Transverse colon (tissue), 4 donors: ENCODE data around the gene ANKRD44. TPM values are rescaled to one million over a fixed set of nuclear protein-coding genes. Genes with fewer than 3 reads are reported as not detected.

Source experiments
- DNase-seq: peaks from one replicate; pipeline ENCODE4 v3.0.0-alpha.2; 2019
- H3K27ac ChIP-seq, 4 donors: fragments of 200-600 bp; sonication (generic); 2 replicates each; pipeline ENCODE4 v1.5.1; 2016 to 2018; ENCODE audit warnings: inconsistent platforms in 4 of 4
- H3K27me3 ChIP-seq: fragments of 200-600 bp; sonication (generic); 2 replicates; pipeline ENCODE4 v1.5.1; 2017; ENCODE audit warnings: inconsistent platforms
- H3K36me3 ChIP-seq, 4 donors: fragments of 200-600 bp; sonication (generic); 2 replicates each; pipeline ENCODE4 v1.5.1; 2017 to 2019; ENCODE audit warnings: inconsistent platforms in 4 of 4
- H3K4me1 ChIP-seq, 4 donors: fragments of 200-600 bp; sonication (generic); 2 replicates each; pipeline ENCODE4 v1.5.1; 2017 to 2020; ENCODE audit warnings: inconsistent platforms in 4 of 4
- H3K4me3 ChIP-seq, 4 donors: fragments of 200-600 bp; sonication (generic); 1 replicate in 1 of 4; 2 replicates in 3 of 4; pipeline versions ENCODE4 v1.5.1 to v1.6.1; 2017 to 2019; ENCODE audit warnings: inconsistent platforms in 4 of 4
- H3K9me3 ChIP-seq, 2 donors: fragments of 200-600 bp; sonication (generic); 2 replicates each; pipeline ENCODE4 v1.5.1; 2017 to 2019; ENCODE audit warnings: inconsistent platforms in 2 of 2
- EP300 ChIP-seq: sonication (generic); formaldehyde crosslinking; IDR thresholded peaks from one replicate; pipeline ENCODE4 v1.6.1; 2017; ENCODE audit warnings: antibody characterized with exemption, low read depth
- POLR2A ChIP-seq: fragments of 450-650 bp; IDR thresholded peaks from one replicate; pipeline ENCODE4 v1.6.1; 2016; ENCODE audit warnings: antibody characterized with exemption, mild to moderate bottlenecking, moderate library complexity
- POLR2AphosphoS5 ChIP-seq, 3 donors: sonication (generic); formaldehyde crosslinking; IDR thresholded peaks; one replicate each; pipeline ENCODE4 v1.6.1; 2016; ENCODE audit warnings: antibody characterized with exemption in 3 of 3
- WGBS, 2 donors: methylation state at CpG; one replicate each; pipeline ENCODE4 v1.1.5; 2018; ENCODE audit warnings: low coverage in 1 of 2; 5-methylcytosine and 5-hydroxymethylcytosine counted together
- in situ Hi-C, 4 donors: fragments of 200-750 bp; cut with MboI; loops; one replicate each; pipeline versions ENCODE4 v1.15.0 to v1.15.1; 2017; ENCODE audit warnings: low sequenced_read_pairs in 3 of 4, low pct_ligation_motif_present in 1 of 4, low pct_unique_long_range_greater_than_20kb in 1 of 4
- intact Hi-C: fragments of 100-400 bp; cut with DNase I; formaldehyde crosslinking; loops from one replicate; pipeline ENCODE4 v1.15.1; 2023; ENCODE audit warnings: low total_unique reads
- total RNA-seq, 4 donors: library from RNA; depleted of rRNA; stranded (reverse); fragments of >200 nt; gene quantifications; one replicate each; pipeline ENCODE4 v1.1.0, GENCODE V29; 2016
- TF ChIP-seq, protein P1 (sequence below), 5 experiments: fragments of 200-600 bp in 3 of 5; fragments of 450-650 bp in 2 of 5; sonication (generic) in 3 of 5; IDR thresholded peaks; 1 replicate in 2 of 5; 2 replicates in 3 of 5; pipeline ENCODE4 v1.5.1; 2016 to 2017; ENCODE audit warnings: antibody characterized with exemption in 5 of 5, inconsistent platforms in 3 of 5, mild to moderate bottlenecking in 2 of 5, moderate library complexity in 1 of 5

ANKRD44 gene
- total RNA-seq, 4 donors from 2014 or later: 13.9 to 46.8 (median 27.5) TPM

DNA sequence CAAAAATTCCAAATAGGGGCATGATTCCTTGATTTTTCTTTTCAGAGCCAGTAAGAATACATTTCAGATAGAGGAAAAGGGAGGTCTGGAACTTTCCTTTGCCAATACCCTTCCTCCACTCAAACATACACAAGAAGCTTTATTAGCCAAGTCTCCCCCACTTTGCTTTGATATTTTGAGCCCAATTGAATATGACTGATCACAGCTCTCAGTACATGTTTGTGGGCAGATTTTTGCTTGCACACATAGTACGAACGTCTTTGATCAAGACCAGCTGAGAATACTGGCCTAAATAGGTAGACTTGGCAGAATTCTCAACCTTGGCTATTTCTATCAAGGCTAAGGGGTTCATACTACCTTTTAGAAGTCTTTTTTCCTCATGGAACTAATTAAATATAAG, 235.3 kb downstream of the ANKRD44 start:
- in situ Hi-C loops: no loop called here
- TF ChIP-seq POLR2A (no peak), EP300 (no peak)
- TF ChIP-seq, protein P1, sequence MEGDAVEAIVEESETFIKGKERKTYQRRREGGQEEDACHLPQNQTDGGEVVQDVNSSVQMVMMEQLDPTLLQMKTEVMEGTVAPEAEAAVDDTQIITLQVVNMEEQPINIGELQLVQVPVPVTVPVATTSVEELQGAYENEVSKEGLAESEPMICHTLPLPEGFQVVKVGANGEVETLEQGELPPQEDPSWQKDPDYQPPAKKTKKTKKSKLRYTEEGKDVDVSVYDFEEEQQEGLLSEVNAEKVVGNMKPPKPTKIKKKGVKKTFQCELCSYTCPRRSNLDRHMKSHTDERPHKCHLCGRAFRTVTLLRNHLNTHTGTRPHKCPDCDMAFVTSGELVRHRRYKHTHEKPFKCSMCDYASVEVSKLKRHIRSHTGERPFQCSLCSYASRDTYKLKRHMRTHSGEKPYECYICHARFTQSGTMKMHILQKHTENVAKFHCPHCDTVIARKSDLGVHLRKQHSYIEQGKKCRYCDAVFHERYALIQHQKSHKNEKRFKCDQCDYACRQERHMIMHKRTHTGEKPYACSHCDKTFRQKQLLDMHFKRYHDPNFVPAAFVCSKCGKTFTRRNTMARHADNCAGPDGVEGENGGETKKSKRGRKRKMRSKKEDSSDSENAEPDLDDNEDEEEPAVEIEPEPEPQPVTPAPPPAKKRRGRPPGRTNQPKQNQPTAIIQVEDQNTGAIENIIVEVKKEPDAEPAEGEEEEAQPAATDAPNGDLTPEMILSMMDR (IDR thresholded peaks at IDR 0.05): no peak
- Histone ChIP-seq H3K4me1 (peaks cover 0 to 17% (median 11%) of the 10 kb centered on the region in 4 donors), H3K27me3 (no peaks in the 10 kb centered on the region), H3K27ac (no peak overlapping the region), H3K36me3 (no peaks in the 10 kb centered on the region), H3K9me3 (no peaks in the 10 kb centered on the region), H3K4me3 (no peak overlapping the region)
- WGBS, 2 donors: 53 to 95% methylated on average over 2 of the region's 2 CpGs
- DNase-seq: no peak
- intact Hi-C loops: no loop called here

DNA sequence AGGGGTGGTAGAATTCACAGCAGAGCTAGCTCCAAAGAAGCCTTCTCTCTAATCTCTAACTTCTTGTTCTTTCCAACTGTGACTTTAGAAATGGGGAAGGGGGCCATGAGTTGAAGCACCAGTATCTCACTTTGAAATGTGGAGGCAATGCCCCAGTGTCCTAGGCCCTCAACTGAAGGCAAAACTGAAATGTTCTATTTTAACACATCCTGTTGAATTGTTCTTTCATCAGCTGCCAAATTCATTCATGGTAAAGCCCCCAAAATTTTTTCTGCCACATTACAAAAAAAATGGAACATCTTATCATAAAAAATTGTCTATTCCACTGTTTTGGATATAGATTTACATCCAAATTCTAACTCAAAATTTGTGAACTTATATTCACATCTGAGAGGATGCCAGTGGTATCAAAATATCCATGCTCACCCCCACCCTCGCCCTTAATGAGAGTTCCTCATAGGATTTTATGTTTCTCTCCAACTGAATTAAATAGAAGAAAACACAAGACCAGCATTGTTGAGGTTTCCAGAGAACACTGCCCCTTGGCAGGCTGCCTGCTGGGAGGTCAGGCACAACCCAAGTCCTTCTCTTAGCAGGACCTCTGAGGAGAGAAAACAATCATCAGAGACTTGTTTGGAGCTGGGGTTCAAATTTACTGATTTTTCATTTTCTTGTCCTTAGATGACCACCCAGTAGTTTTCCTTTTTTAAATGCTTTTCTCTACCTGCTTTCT, 236.7 kb downstream of the ANKRD44 start:
- TF ChIP-seq POLR2AphosphoS5 (IDR thresholded peaks at IDR 0.05) (no peak), EP300 (no peak), POLR2A (no peak)
- TF ChIP-seq, protein P1 (IDR thresholded peaks at IDR 0.05): no peak
- in situ Hi-C loops (no loop called here), intact Hi-C loops (no loop called here)
- Histone ChIP-seq H3K9me3 (no peaks in the 10 kb centered on the region), H3K4me3 (no peak overlapping the region), H3K27ac (no peak overlapping the region), H3K36me3 (no peaks in the 10 kb centered on the region), H3K27me3 (no peaks in the 10 kb centered on the region), H3K4me1 (peaks cover 0 to 3% (median 0%) of the 10 kb centered on the region in 4 donors)
- no peak for DNase-seq
- 50 to 66% methylated on average over 1 of the region's 1 CpG for WGBS, 2 donors

DNA sequence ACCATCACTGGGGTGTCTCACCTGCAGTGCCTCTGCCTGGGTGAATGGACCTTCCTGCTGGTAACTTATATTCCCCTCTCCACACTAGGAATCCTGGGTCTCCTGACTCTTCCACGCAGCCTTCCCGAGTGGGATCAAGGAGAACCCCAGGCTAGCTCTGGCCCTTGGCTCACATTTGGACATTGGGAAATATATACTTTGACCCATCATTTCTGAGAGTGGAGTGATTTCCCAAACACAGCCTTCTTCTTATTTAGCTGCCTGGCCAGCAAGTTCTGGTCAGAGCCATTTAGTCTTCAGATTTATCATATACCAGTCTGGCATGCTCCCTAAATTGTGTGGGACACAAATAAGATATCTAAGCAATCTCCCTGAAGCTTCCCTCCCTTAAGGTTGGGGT, 237.3 kb downstream of the ANKRD44 start:
- H3K4me1 ChIP-seq: peaks cover 0 to 3% (median 0%) of the 10 kb centered on the region in 4 donors

DNA sequence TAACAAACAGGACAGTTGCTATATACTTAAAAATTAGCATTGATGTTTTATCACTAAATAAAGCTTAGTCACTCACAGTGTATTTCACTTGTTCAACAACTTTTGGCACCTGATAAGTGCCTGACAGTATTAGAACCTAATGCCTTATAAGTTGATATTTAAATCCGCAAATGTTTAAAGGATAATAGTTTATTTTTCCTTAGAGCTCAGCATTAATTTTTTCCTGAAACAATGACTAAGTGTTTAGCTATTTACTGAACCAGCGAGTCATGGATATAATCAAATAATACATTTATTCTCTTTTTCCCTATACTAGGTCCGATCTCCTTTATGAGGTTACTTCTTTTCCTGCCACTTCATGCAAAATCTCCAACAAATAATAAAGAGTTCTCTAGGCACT, 238.0 kb downstream of the ANKRD44 start:
- intact Hi-C loops (no loop called here), in situ Hi-C loops (no loop called here)
- Histone ChIP-seq H3K4me1 (peaks cover 0 to 3% (median 0%) of the 10 kb centered on the region in 4 donors), H3K4me3 (no peak overlapping the region), H3K27me3 (no peaks in the 10 kb centered on the region), H3K27ac (no peak overlapping the region), H3K9me3 (no peaks in the 10 kb centered on the region), H3K36me3 (no peaks in the 10 kb centered on the region)
- WGBS, 2 donors: 93 to 97% methylated on average over 3 of the region's 3 CpGs
- DNase-seq: no peak
- no peak for TF ChIP-seq POLR2A
- TF ChIP-seq POLR2AphosphoS5 (IDR thresholded peaks at IDR 0.05): no peak
- TF ChIP-seq EP300: no peak
- TF ChIP-seq, protein P1 (IDR thresholded peaks at IDR 0.05): no peak

More for the DNA sequence above, 237.3 kb downstream of the ANKRD44 start:
- H3K36me3 ChIP-seq: no peaks in the 10 kb centered on the region
- no peaks in the 10 kb centered on the region for H3K9me3 ChIP-seq
- in situ Hi-C loops: no loop called here
- intact Hi-C loops: no loop called here
- no peak for DNase-seq
- no peak overlapping the region for H3K27ac ChIP-seq
- no peak overlapping the region for H3K4me3 ChIP-seq
- 100% methylated on average over 2 of the region's 2 CpGs; no CpG with 5 or more reads in 1 of the 2 donors for WGBS, 2 donors
- TF ChIP-seq POLR2AphosphoS5 (IDR thresholded peaks at IDR 0.05) (no peak), POLR2A (no peak), EP300 (no peak)
- TF ChIP-seq, protein P1 (IDR thresholded peaks at IDR 0.05): no peak
- H3K27me3 ChIP-seq: no peaks in the 10 kb centered on the region
